Osteoblast (primary cell): ENCODE data around the gene MIDN. TPM values are rescaled to one million over a fixed set of nuclear protein-coding genes. Genes with fewer than 3 reads are reported as not detected.
A peak's percentile ranks its signal among the peaks of the same experiment; 100 is the strongest.

Source experiments
- DNase-seq: peaks from one replicate; pipeline ENCODE4 v3.0.0; 2011; ENCODE audit warnings: low spot score, mixed read lengths; ENCODE audit not compliant: insufficient read length; ENCODE audit errors: missing footprints
- H2AFZ ChIP-seq: 2 replicates; pipeline ENCODE4 v1.6.0; 2011; ENCODE audit warnings: mild to moderate bottlenecking, low read length
- H3K27ac ChIP-seq: 2 replicates; pipeline ENCODE4 v1.5.1; 2011; ENCODE audit warnings: mild to moderate bottlenecking, low read depth, low read length, moderate library complexity
- H3K27me3 ChIP-seq: 2 replicates; pipeline ENCODE4 v1.6.0; 2012; ENCODE audit warnings: mild to moderate bottlenecking, control low read depth, inconsistent platforms, low read length, moderate library complexity; ENCODE audit not compliant: insufficient read depth
- H3K36me3 ChIP-seq: 2 replicates; pipeline ENCODE4 v1.5.1; 2011; ENCODE audit warnings: mild to moderate bottlenecking, low read length, control low read depth, moderate library complexity; ENCODE audit not compliant: insufficient read depth
- H3K4me1 ChIP-seq: 2 replicates; pipeline ENCODE4 v1.5.1; 2011; ENCODE audit warnings: mild to moderate bottlenecking, low read length, control low read depth, moderate library complexity; ENCODE audit not compliant: insufficient read depth
- H3K4me2 ChIP-seq: 2 replicates; pipeline ENCODE4 v1.6.0; 2011; ENCODE audit warnings: mild to moderate bottlenecking, low read length; ENCODE audit not compliant: insufficient read depth
- H3K4me3 ChIP-seq: fragments of 200-600 bp; sonication (generic); 3 replicates; pipeline ENCODE4 v1.5.1; 2012; ENCODE audit warnings: mild to moderate bottlenecking, low read length, inconsistent platforms; ENCODE audit not compliant: insufficient read depth
- H3K79me2 ChIP-seq: 2 replicates; pipeline ENCODE4 v1.6.0; 2012; ENCODE audit warnings: mild to moderate bottlenecking, low read length, control low read depth, inconsistent platforms; ENCODE audit not compliant: insufficient read depth
- H3K9me3 ChIP-seq: 2 replicates; pipeline ENCODE4 v1.5.1; 2011; ENCODE audit warnings: low read depth, low read length, control low read depth
- H4K20me1 ChIP-seq: 2 replicates; pipeline ENCODE4 v1.6.0; 2012; ENCODE audit warnings: mild to moderate bottlenecking, low read length, control low read depth; ENCODE audit not compliant: insufficient read depth
- total RNA-seq: library from RNA; depleted of rRNA; stranded (reverse); fragments of >200 nt; gene quantifications from 2 replicates; pipeline ENCODE4 v1.2.3, GENCODE V29; 2012
- TF ChIP-seq, protein P1 (sequence below): IDR thresholded peaks from 2 replicates; pipeline ENCODE4 v1.5.1; 2011; ENCODE audit warnings: mild to moderate bottlenecking, low read depth, low read length, moderate library complexity; ENCODE audit errors: extremely low read depth

Gene MIDN
- total RNA-seq, 1 donor, result 19.9 TPM

DNA sequence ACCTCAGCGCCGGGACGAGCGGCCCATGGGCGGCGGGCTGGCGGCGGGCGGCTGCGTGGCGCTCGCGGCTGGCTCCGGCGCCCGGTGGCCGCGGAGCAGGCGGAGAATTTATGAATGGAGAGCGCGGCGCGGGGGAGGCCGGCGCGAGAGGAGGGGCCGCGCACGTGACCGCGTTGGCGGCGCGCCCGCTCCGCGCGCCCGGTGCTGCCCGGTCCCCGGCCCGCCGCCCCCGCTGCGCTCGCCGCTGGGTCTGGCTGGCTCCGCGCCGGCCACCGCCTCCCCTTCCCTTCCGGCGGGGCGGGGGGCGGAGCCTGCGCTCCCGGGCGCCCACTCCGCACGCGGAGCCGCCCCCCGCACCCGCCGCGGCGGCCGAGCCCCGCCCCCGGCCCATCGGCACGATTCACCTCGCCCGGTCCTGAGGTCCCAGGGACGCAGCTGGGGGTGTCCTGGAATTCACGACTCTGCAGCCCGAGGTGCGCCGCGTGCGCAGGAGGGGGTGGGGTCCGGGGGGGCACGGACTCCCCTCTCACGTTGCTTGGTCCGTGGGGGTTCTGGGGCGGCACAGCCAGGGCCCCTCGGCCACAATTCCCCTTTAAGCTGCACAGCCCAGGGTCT lies 10.5 kb upstream of the MIDN start, which contains the start of gene CBARP:
CBARP (minus strand) TSS at position 252 of the 615 bp plus-strand sequence. CDS start 1,905 bp downstream, outside the sequence.
- Histone ChIP-seq H3K4me1 (peaks cover 22% of the 10 kb centered on the region), H3K4me2 (peak within 1 kb of the TSS; percentile 88), H3K4me3 (peak within 1 kb of the TSS; percentile 84), H3K9me3 (no peaks in the 10 kb centered on the region), H2AFZ (peak within 1 kb of the TSS; percentile 65), H3K27ac (peak within 1 kb of the TSS; percentile 53), H4K20me1 (peaks cover 21% of the 10 kb centered on the region), H3K27me3 (no peaks in the 10 kb centered on the region), H3K36me3 (peaks cover 14% of the 10 kb centered on the region), H3K79me2 (peaks cover 30% of the 10 kb centered on the region)
- peak; percentile 97 for DNase-seq
- TF ChIP-seq, protein P1, sequence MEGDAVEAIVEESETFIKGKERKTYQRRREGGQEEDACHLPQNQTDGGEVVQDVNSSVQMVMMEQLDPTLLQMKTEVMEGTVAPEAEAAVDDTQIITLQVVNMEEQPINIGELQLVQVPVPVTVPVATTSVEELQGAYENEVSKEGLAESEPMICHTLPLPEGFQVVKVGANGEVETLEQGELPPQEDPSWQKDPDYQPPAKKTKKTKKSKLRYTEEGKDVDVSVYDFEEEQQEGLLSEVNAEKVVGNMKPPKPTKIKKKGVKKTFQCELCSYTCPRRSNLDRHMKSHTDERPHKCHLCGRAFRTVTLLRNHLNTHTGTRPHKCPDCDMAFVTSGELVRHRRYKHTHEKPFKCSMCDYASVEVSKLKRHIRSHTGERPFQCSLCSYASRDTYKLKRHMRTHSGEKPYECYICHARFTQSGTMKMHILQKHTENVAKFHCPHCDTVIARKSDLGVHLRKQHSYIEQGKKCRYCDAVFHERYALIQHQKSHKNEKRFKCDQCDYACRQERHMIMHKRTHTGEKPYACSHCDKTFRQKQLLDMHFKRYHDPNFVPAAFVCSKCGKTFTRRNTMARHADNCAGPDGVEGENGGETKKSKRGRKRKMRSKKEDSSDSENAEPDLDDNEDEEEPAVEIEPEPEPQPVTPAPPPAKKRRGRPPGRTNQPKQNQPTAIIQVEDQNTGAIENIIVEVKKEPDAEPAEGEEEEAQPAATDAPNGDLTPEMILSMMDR, result no peak

- Histone ChIP-seq H3K4me1 (peaks cover 25% of the 10 kb centered on the region), H3K27me3 (no peaks in the 10 kb centered on the region), H2AFZ (no peak overlapping the region), H3K36me3 (peaks cover 12% of the 10 kb centered on the region), H3K4me2 (peak overlapping the region; percentile 43), H3K4me3 (peak overlapping the region; percentile 84), H3K9me3 (no peaks in the 10 kb centered on the region), H3K27ac (peak overlapping the region; percentile 41), H4K20me1 (peaks cover 26% of the 10 kb centered on the region), H3K79me2 (peaks cover 33% of the 10 kb centered on the region)
- peak; percentile 90 for DNase-seq
- TF ChIP-seq, protein P1, result no peak
Measured at GRCh38 chr19:1238369-1239303, 9.7 kb upstream of the MIDN start.

- H3K4me3 ChIP-seq, result peak overlapping the region; percentile 64
- peak overlapping the region; percentile 35 for H2AFZ ChIP-seq
- no peaks in the 10 kb centered on the region for H3K9me3 ChIP-seq
- no peaks in the 10 kb centered on the region for H3K27me3 ChIP-seq
- peaks cover 40% of the 10 kb centered on the region for H3K79me2 ChIP-seq
- H3K4me1 ChIP-seq, result peaks cover 31% of the 10 kb centered on the region
- H3K4me2 ChIP-seq, result peak overlapping the region; percentile 90
- peak overlapping the region; percentile 86 for H3K27ac ChIP-seq
- TF ChIP-seq, protein P1, result no peak
- H3K36me3 ChIP-seq, result peaks cover 5% of the 10 kb centered on the region
- no peak for DNase-seq
- H4K20me1 ChIP-seq, result peaks cover 33% of the 10 kb centered on the region
Measured at GRCh38 chr19:1239420-1239795, 9.0 kb upstream of the MIDN start.
